AG10803 (cell line): ENCODE results near the gene ALDH5A1.

Source experiments
- DNase-seq: peaks from one replicate; pipeline ENCODE4 v3.0.0; 2010; ENCODE audit warnings: low read depth
- H3K4me3 ChIP-seq: 2 replicates; pipeline ENCODE4 v1.5.1; 2011; ENCODE audit warnings: mild to moderate bottlenecking, low read length, control low read depth
- TF ChIP-seq, protein P1 (sequence below): conservative IDR thresholded peaks from 2 replicates; pipeline ENCODE4 v1.5.1; 2011; ENCODE audit warnings: mild to moderate bottlenecking, low read length, control low read depth, inconsistent platforms

The ALDH5A1 gene

GRCh38 chr6:24494821-24495795 lies at the start of gene ALDH5A1:
Gene ALDH5A1, plus strand, starts transcription at chr6:24494969. Its CDS starts 28 bp downstream, at chr6:24494997.
- peak; percentile 34 for DNase-seq
- peak within 1 kb of the TSS; percentile 50 for H3K4me3 ChIP-seq
- TF ChIP-seq, protein P1, sequence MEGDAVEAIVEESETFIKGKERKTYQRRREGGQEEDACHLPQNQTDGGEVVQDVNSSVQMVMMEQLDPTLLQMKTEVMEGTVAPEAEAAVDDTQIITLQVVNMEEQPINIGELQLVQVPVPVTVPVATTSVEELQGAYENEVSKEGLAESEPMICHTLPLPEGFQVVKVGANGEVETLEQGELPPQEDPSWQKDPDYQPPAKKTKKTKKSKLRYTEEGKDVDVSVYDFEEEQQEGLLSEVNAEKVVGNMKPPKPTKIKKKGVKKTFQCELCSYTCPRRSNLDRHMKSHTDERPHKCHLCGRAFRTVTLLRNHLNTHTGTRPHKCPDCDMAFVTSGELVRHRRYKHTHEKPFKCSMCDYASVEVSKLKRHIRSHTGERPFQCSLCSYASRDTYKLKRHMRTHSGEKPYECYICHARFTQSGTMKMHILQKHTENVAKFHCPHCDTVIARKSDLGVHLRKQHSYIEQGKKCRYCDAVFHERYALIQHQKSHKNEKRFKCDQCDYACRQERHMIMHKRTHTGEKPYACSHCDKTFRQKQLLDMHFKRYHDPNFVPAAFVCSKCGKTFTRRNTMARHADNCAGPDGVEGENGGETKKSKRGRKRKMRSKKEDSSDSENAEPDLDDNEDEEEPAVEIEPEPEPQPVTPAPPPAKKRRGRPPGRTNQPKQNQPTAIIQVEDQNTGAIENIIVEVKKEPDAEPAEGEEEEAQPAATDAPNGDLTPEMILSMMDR: peak; percentile 16; the same call in 1 of the 2 replicates

- TF ChIP-seq, protein P1: no peak
- no peak overlapping the region for H3K4me3 ChIP-seq
- DNase-seq: no peak
These were observed 49.1 kb upstream of the ALDH5A1 start for GRCh38 chr6:24445704-24446103.

DNA sequence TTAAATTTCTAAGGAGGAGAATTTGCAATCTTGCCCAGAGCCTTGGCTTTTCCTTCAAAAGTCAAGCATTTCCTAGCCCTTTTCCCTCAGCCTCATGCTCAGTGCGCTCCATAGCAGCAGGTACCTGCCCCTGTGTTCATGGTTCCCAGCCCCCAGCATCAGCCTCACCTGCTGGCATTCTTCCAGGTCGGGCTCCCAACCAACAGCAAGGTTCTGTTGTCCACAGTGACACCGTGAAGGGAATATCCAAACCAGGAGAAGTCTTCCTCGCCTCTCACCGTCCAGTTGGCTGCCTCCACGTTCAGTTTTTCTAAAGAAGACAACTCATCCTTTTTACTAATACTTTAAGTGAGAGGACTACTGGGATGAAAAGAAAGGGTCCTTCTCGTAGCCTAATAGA lies 48.1 kb upstream of the ALDH5A1 start:
- TF ChIP-seq, protein P1: no peak
- no peak for DNase-seq
- H3K4me3 ChIP-seq: no peak overlapping the region

- TF ChIP-seq, protein P1: no peak
- no peak overlapping the region for H3K4me3 ChIP-seq
- DNase-seq: no peak
These were observed 46.4 kb upstream of the ALDH5A1 start for GRCh38 chr6:24448396-24448795.

DNA sequence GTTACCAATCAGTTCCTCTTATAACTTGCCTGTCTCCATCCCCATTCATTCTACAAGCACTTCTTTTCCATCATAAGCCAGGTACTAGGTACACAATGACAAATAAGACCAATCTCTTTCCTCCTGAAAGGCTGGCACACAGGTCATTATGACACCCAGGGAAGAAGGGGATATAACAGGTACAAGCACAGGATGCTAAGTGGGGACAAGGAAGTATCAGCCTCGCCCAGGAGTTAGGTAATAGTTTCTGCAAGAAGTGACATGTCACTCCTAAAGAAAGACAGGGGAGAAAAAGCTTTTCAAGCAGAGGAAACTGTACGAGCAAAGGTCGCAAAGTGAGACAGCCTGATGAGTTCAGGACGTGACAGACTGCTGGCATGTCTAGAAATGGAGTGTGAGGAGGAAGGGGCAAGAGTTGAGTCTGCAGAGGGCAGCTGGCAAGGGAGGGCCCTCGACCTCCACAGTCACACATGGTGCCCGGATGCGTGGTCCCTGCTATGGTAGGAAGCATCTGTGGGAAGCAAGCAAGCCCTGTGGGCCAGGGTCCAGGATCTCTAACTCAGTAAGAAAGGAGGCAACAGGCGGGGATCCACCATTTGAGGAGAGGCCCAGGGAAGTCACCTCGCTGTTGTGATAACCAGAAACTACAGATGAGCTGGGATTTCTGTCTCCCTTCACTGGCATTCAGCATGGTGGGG lies 45.8 kb upstream of the ALDH5A1 start:
- H3K4me3 ChIP-seq: no peak overlapping the region
- TF ChIP-seq, protein P1: no peak
- DNase-seq: no peak

GRCh38 chr6:24451581-24452388 lies 43.0 kb upstream of the ALDH5A1 start:
- TF ChIP-seq, protein P1: no peak
- DNase-seq: no peak

More at GRCh38 chr6:24451581-24452388, 43.0 kb upstream of the ALDH5A1 start:
- H3K4me3 ChIP-seq: no peak overlapping the region
